HG03469 (cell line): ENCODE measurements around the gene SHANK2.

Experiments used
- ATAC-seq: cut with Tn5 transposase; IDR thresholded peaks from one replicate; pipeline ENCODE4 v1.9.1; 2021; ENCODE audit warnings: mild to moderate bottlenecking, moderate library complexity, moderate number of reproducible peaks; ENCODE audit not compliant: unreplicated experiment

The SHANK2 gene

GRCh38 chr11:71223081-71223405 is 29.3 kb downstream of the SHANK2 start:
- ATAC-seq = no peak

DNA sequence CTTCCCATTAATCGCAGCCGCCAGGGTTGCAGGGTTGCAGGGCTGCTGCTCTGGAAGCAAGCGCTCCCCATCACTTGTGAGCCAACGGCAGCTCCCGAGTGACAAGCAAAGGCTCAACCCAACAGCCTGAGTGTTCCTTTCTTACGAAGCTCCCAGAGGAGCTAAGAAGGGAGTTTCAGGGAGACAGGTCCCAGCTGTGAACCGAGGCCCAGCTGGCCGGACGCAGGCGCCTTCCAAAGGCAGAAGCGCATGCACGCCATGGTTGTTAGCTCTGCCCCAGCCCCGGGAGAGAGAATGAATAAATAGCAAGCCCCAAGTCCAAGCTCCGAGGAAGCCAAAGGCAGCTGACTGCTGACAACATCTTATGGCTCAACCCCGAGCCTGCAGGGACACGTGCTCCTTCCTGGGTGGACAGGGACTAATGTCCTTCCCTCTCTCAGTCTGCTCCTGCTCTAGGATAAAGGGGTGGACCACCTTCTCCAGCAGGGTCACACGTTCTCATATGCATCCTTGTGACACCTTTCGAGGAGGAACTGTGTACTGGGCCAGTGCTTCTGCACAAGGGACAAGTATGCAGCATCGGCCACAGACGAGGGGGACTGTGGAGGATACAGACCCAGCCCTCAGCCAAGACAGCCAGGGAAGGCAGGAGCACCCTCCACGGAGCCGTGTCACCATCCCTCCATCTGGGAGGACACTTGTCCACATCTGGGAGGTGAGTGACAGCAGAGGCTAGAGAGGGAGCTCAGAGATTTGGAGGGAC is 29.9 kb downstream of the SHANK2 start:
- no peak for ATAC-seq

DNA sequence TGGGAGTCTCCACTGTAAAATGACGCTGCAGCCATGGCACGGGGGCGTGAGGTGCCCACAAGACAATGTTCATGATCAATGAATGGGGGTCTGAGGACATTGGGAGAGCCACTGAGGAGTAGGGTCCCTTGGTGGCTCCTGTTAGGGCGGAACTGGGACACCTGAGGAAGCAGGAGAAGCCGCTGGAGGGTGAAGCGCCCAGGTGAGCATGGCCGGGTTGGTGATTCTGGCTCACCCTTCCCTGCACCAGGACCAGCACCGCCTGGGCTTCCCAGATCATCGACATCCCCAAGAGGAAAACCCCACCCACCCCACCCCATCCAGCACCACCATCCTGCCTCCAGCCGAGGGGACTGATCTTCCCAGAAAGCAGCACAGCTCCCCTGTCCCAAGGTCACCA is 30.6 kb downstream of the SHANK2 start:
- no peak for ATAC-seq

GRCh38 chr11:71221201-71221600 is 31.2 kb downstream of the SHANK2 start:
- ATAC-seq = no peak

DNA sequence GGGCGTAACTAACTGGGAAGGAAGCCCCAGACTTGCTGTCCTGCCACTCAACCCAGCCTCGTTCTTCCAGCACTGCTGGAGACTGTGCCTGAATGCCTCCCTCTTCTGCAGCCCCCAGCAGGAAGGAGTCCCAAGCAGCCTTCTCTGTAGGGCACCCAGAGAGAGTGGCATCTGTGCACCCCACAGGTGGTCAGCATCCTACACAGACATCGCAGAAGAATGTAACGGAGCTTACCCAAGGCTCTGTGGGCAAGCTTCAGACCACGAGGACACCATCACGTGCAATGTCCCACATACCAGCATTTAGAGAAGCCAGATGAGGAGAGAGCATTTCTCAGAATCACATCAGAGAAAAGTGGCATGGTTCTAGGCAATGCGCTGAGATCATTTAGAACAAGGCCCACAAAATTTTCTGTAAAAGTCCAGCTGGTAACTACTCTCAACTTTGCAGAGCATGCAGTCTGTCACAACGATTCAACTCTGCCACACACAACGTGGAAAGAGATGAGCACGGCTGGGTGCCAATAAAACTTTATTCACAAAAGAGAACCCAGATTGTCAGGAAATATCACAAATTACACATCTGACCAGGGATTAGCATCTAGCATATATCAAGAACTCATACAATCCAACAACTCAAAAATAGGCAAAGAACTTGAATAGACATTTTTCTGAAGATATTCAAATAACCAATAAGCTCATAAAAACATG is 33.4 kb downstream of the SHANK2 start:
- ATAC-seq = no peak

- ATAC-seq = no peak
These were observed 36.9 kb downstream of the SHANK2 start for GRCh38 chr11:71215425-71215965.

DNA sequence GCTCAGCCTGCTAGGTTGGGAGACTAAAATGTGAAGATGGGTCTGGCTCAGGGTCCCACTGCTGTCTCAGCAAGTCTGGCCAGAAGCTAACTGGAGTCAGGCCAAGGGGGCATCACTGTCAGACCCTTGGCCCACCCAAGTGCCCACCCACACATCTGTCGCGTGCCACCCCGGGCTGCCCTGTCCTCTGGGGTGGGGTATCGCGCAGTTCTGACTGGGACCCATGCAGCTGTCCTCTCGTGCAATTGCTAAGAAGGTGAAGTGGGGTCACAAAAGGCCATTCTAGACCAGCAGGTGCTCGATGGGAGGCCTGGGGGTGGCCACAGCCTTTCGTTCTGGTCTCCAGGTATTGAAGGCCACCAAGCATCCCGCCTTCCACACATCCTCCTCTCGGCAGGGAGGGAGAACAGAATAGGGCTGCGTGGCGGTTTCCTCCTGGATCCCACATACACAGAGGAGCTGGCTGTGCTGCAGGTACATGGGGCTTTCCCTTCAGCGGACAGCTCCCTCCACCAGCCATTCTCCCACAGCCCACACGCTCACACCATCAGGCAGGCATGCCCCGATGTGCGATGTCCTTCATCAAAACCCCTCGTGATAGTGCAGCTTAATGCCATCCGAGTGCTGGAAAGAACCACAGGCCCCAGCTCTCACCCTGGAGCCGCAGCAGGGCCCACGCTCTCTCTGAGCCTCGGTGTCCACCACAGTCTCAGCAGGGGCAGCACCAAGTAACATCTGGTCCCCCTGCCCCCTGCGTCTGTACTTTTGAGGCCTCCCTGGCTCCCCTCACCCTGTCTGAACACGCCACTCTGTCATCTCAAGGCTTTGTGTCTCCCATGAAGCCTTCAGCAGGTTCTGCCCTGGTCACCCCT is 37.6 kb downstream of the SHANK2 start:
- ATAC-seq = no peak

- ATAC-seq = no peak
These were observed 38.5 kb downstream of the SHANK2 start for GRCh38 chr11:71213696-71214552.

DNA sequence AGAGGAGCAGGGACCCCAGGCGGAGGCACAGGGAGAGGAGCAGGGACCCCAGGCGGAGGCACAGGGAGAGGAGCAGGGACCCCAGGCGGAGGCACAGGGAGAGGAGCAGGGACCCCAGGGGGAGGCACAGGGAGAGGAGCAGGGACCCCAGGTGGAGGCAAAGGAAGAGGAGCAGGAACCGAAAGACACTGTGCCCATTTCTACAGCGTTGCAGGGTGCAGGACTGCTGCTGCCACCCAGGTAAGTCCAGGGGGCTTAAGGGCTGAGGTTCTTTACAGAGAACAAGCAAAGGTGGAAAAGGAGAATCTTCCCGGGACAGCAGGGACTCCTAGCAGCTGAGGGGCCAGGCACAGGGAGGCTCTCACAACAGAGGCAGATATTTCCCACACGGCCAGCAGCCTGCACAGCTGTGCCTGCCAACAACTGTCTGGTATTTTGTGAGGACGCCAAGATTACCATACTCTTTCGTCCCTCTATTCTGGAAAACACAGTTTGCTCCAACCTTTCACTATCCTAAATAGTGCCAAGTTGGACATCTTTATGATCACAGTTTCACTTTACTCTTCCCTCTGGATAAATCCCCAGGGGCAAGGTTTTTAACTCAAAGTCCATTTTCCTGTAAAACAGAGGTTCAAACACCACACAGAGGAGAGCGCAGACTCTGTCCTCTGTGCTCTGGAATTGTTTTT is 39.4 kb downstream of the SHANK2 start:
- no peak for ATAC-seq

DNA sequence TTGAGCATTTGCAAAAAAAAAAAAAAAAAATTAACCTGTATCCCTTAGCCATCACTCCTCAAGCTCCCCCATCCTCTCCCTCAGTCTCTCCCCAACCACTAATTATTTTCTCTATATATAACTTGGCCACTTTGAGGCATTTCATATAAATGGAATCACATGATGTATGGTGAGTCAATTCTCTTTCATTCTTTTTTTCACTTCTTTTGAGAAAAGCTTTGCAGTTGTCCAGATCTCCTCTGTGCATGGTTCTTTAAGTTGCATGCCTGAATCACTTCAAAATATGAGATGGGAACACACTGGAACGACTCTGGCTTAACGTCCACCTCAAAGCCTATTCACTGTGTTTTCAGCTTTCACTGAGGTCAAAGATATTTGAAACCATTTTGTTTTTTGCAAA is 40.7 kb downstream of the SHANK2 start:
- ATAC-seq = no peak

- ATAC-seq = no peak
These were observed 41.5 kb downstream of the SHANK2 start for GRCh38 chr11:71210861-71211260.

- ATAC-seq = no peak
These were observed 42.7 kb downstream of the SHANK2 start for GRCh38 chr11:71209656-71210055.

DNA sequence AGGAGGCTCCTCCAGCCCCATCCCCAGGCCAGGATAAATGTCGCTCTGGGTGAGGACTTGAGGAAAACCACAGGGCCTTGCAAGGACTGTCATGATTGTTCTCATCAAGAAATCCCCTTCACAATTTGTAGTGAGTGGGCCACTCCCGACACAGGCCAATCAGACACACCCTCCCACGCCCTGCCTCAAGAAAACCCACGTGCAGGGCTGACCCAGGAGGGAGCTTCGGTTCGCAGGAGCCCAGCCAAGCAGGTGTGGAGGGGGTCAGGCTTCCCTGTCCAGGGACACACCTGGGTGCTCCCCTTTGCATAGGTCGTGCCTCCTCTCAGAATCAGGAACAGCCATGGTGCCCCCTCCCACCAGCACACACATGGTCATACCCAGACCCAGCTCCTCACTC is 43.2 kb downstream of the SHANK2 start:
- no peak for ATAC-seq

GRCh38 chr11:71208011-71208774 is 44.2 kb downstream of the SHANK2 start:
- no peak for ATAC-seq

DNA sequence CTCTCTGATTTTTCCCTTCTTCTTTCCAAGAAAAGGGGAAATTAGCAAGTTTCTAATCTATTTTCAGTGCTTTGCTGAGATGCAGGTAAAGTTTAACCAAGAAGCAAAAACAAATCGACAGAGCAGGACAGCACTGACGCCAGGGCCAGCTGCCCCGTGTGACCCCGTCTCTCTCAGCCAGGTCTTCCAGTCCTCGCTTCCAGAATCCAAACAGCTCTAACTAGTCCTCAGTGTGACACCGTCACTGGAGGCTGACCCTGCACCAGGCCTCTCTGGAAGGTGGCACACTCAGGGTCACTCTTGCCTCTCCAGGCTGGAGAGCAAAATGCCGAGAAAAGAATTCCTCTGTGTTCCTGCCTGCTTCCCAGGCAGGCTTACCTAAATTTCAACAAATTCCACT is 44.8 kb downstream of the SHANK2 start:
- no peak for ATAC-seq

DNA sequence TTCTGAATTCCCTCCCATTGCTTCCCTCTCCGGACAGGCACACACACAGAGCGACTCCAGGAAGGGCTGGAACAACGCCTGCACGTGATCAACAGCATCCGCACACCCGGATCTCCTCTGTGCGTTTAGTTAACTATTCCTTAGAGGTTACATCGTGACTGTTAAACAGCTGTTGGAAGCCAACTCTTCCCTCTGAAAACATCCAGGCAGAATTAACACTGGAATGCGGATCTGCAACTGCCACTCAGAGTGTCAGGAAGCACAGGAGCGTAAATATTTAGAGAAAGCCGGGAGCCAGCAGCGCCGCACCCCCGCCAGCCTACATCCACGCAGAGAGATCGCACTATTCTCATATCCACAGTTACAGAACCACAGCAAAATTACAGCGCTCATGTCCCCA is 46.2 kb downstream of the SHANK2 start:
- no peak for ATAC-seq

DNA sequence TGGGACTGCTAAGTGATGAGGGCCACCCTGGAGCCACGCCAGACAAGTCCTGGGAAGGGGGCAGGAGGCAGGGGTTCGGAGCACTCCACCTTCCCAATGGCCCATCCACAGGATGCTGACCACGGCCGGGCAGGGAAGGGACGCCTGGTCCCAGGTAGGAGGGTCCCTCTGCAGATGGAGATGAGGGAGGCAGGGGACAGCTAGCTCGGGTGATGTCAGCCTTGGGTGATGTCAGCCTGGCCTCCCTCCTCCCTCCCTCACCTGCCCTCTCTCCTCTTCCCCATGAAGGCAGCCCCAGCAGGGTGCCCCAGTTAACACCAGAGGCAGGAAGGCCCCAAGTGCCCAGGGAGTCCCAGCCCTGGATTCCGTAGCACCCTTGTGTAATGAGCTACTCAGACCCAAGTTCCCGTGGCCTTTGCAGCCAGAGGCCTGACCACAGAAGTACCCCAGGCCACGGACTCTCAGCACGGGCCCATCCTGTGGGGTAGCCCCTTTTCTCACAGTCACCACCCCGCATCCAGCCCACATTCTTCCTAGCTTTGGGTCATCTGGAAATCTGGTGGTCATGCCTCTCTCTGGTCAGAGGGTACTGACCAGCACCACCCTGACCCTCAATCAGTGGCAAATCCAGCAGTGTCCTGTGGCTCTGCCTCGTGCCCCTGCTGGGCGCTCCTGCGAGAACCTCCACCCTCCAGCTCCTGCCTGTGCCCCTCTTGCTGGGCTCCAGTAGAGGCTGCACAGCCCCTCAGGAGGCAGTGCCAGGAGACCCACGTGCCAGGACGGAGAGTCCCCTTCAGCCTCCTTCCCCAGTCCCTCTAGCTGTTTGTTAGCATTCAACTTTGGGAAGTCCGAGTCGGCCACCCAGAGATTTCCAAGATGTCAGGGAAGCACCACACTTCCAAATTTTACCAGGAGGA is 47.4 kb downstream of the SHANK2 start:
- ATAC-seq = no peak

GRCh38 chr11:71204294-71204693 is 48.1 kb downstream of the SHANK2 start:
- ATAC-seq = no peak
